ENCODE measurements around the gene SLC35B2. TPM values are rescaled to one million over a fixed set of nuclear protein-coding genes. Genes with fewer than 3 reads are reported as not detected.
"Not testable (repeated sequence)": the region's sequence is repeated elsewhere in the genome, so short reads cannot be mapped to it uniquely, and the experiment has no call there.

SLC35B2 gene
- total RNA-seq, 1 donor from 2014 or later = 71.8 TPM

DNA sequence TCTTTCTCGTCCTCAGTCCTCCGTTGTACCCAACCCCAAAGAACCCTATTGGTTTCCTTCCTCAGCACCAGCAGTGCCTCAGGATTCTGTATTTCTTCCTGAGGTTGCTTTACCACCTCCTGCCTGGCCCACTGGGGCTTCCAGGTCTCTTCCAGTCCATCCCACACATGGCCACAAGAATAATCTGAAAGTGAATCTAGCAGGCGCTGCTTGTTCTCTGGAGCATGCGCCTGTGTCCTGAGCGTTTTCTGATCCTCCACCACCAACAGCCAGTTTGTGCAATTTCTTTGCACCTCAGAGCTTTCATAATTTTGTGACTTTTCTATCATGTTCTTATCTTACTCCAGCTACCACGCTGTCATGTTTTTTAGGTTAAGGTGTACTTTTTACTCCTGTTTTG is 22.1 kb downstream of the SLC35B2 start:
- Mint-ChIP-seq H3K4me3 (ENCODE audit: unreplicated experiment) (peak overlapping the region; percentile 28), H3K27me3 (ENCODE audit: unreplicated experiment) (peaks cover 13% of the 10 kb centered on the region), H3K36me3 (ENCODE audit: unreplicated experiment) (no peaks in the 10 kb centered on the region), H3K9me3 (ENCODE audit: unreplicated experiment) (peaks cover 7% of the 10 kb centered on the region), H3K27ac (ENCODE audit: unreplicated experiment) (peak overlapping the region; percentile 72), H3K4me1 (ENCODE audit: low read depth, unreplicated experiment) (peaks cover 31% of the 10 kb centered on the region)
- DNase-seq = no peak
- TF ChIP-seq, protein P1, sequence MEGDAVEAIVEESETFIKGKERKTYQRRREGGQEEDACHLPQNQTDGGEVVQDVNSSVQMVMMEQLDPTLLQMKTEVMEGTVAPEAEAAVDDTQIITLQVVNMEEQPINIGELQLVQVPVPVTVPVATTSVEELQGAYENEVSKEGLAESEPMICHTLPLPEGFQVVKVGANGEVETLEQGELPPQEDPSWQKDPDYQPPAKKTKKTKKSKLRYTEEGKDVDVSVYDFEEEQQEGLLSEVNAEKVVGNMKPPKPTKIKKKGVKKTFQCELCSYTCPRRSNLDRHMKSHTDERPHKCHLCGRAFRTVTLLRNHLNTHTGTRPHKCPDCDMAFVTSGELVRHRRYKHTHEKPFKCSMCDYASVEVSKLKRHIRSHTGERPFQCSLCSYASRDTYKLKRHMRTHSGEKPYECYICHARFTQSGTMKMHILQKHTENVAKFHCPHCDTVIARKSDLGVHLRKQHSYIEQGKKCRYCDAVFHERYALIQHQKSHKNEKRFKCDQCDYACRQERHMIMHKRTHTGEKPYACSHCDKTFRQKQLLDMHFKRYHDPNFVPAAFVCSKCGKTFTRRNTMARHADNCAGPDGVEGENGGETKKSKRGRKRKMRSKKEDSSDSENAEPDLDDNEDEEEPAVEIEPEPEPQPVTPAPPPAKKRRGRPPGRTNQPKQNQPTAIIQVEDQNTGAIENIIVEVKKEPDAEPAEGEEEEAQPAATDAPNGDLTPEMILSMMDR (IDR thresholded peaks at IDR 0.05; ENCODE audit: partially characterized antibody, unreplicated experiment) = no peak

DNA sequence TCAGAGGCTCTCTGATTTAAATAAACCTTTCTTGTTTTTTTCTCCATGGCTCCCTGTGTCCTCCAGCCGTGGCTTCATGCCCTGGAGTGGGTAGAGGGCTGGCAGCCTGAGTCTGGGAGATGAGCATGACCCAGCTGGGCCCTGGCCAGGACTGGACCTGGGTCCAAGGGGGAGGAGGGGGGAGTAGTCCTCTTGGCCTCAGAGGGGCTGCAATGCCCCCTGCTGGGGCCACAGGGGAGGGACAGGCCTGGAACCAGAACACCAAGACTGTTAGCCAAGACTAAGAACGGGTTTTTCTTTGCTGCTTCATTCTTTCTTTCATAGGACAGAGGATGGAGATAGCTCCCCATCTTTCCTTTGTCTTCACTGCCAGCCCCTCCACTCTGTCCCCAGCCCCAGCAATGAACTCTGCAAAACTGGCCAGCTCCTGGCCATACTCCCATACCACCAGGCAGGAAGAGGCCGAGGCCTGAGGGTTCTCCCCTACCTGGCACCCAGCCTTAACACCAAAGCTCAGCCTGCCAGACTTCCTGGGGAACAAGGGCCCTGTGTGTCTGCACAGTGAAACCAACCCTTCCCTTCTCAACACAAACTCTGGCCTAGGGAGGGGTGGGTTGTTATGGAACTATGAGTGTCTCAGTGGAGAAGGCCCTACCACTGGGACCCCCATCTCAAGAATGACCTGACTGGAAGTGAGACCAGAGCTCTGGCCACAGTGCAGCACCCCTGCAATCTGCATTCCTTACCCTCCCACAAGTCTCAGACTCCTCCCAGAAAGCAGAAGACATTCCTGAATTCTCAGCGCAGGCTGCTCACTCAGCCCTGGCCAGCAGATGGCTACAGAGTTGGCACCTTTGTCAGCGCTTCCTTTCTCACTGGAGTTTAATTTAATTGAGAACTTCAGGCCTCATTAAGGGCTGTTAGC is 23.0 kb downstream of the SLC35B2 start:
- Mint-ChIP-seq H3K4me3 (ENCODE audit: unreplicated experiment) (peak overlapping the region; percentile 34), H3K27ac (ENCODE audit: unreplicated experiment) (peak overlapping the region; percentile 72), H3K9me3 (ENCODE audit: unreplicated experiment) (peaks cover 7% of the 10 kb centered on the region), H3K36me3 (ENCODE audit: unreplicated experiment) (no peaks in the 10 kb centered on the region), H3K27me3 (ENCODE audit: unreplicated experiment) (peaks cover 13% of the 10 kb centered on the region), H3K4me1 (ENCODE audit: low read depth, unreplicated experiment) (peaks cover 30% of the 10 kb centered on the region)
- TF ChIP-seq, protein P1 (IDR thresholded peaks at IDR 0.05; ENCODE audit: partially characterized antibody, unreplicated experiment) = peak; percentile 77
- peak; percentile 70 for DNase-seq

DNA sequence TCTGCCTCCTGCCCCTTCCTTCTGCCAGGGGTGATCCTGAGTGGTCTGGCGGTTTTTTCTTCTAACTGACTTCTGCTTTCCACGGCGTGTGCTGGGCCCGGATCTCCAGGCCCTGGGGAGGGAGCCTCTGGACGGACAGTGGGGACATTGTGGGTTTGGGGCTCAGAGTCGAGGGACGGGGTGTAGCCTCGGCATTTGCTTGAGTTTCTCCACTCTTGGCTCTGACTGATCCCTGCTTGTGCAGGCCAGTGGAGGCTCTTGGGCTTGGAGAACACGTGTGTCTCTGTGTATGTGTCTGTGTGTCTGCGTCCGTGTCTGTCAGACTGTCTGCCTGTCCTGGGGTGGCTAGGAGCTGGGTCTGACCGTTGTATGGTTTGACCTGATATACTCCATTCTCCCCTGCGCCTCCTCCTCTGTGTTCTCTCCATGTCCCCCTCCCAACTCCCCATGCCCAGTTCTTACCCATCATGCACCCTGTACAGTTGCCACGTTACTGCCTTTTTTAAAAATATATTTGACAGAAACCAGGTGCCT is 23.7 kb downstream of the SLC35B2 start:
- Mint-ChIP-seq H3K27me3 (ENCODE audit: unreplicated experiment) (peaks cover 10% of the 10 kb centered on the region), H3K9me3 (ENCODE audit: unreplicated experiment) (peaks cover 7% of the 10 kb centered on the region), H3K4me3 (ENCODE audit: unreplicated experiment) (no peak overlapping the region), H3K36me3 (ENCODE audit: unreplicated experiment) (no peaks in the 10 kb centered on the region), H3K4me1 (ENCODE audit: low read depth, unreplicated experiment) (peaks cover 27% of the 10 kb centered on the region), H3K27ac (ENCODE audit: unreplicated experiment) (peak overlapping the region; percentile 76)
- no peak for DNase-seq
- TF ChIP-seq, protein P1 (IDR thresholded peaks at IDR 0.05; ENCODE audit: partially characterized antibody, unreplicated experiment) = no peak

DNA sequence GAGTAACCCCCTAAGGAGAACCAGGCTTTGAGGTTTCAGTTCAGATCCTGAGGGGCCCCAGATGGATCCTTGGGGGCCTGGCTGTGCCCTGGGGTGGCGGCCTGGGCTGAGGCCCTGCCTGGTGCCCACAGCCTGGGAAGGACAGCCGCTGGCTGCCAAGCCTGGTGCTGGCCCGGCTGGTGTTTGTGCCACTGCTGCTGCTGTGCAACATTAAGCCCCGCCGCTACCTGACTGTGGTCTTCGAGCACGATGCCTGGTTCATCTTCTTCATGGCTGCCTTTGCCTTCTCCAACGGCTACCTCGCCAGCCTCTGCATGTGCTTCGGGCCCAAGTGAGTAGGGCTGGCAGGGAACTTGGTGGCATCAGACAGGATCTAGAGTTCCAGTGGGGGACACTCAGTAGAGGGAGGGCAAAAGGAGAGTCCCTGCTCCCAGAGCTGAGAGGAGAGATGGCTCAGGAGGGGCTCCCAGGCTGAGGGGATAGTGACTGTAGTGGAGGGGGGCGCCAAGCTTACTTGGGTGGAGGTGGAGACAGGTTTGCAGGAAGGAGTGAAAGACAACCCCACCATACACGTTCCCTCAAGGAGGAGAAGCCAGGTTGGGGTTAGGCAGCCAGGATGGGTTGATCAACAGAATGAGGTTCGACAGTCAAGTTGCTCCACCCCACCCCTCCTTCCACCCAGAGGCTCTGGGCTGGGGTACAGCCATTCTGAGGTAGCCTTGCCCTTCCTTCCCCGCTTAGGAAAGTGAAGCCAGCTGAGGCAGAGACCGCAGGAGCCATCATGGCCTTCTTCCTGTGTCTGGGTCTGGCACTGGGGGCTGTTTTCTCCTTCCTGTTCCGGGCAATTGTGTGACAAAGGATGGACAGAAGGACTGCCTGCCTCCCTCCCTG is 24.4 kb downstream of the SLC35B2 start:
- H3K4me1 Mint-ChIP-seq (ENCODE audit: low read depth, unreplicated experiment) = peaks cover 29% of the 10 kb centered on the region
- DNase-seq = no peak
- H3K27ac Mint-ChIP-seq (ENCODE audit: unreplicated experiment) = peak overlapping the region; percentile 76
- no peaks in the 10 kb centered on the region for H3K36me3 Mint-ChIP-seq (ENCODE audit: unreplicated experiment)
- no peak overlapping the region for H3K4me3 Mint-ChIP-seq (ENCODE audit: unreplicated experiment)
- peaks cover 7% of the 10 kb centered on the region for H3K9me3 Mint-ChIP-seq (ENCODE audit: unreplicated experiment)
- peaks cover 6% of the 10 kb centered on the region for H3K27me3 Mint-ChIP-seq (ENCODE audit: unreplicated experiment)
- TF ChIP-seq, protein P1 (IDR thresholded peaks at IDR 0.05; ENCODE audit: partially characterized antibody, unreplicated experiment) = no peak

DNA sequence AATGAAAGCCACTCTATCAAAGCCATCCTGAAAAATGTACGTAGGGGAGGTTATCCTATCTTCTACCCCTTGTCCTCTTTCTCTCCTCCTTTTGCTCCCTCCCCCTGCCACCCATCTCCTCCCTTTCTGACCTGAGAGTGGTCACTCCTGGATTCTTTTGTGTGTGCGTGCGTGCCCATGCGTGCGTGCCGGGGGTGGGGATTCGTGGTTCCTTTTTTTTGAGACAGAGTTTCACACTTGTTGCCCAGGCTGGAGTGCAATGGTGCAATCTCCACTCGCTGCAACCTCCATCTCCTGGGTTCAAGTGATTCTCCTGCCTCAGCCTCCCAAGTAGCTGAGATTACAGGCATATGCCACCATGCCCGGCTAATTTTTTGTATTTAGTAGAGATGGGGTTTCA is 25.9 kb downstream of the SLC35B2 start:
- H3K9me3 Mint-ChIP-seq (ENCODE audit: unreplicated experiment); H3K36me3 Mint-ChIP-seq (ENCODE audit: unreplicated experiment); H3K27ac Mint-ChIP-seq (ENCODE audit: unreplicated experiment); H3K4me3 Mint-ChIP-seq (ENCODE audit: unreplicated experiment); H3K27me3 Mint-ChIP-seq (ENCODE audit: unreplicated experiment); DNase-seq: not testable (repeated sequence)
- peaks cover 35% of the 10 kb centered on the region for H3K4me1 Mint-ChIP-seq (ENCODE audit: low read depth, unreplicated experiment)

Data from glutamatergic neuron (in vitro differentiated cells).